HPDE6-E6E7 (cell line): ENCODE measurements around the gene ZNF524.
"Not testable (repeated sequence)": the region's sequence is repeated elsewhere in the genome, so short reads cannot be mapped to it uniquely, and the experiment has no call there.

Experiments
- DNase-seq: peaks from one replicate; pipeline ENCODE4 v3.0.0; 2011; ENCODE audit warnings: missing footprints; ENCODE audit errors: extremely low spot score

Gene ZNF524

GRCh38 chr19:55581145-55581822 is 18.8 kb upstream of the ZNF524 start:
- no peak for DNase-seq

- no peak for DNase-seq
Observed at GRCh38 chr19:55581823-55582223, 18.3 kb upstream of the ZNF524 start.

DNA sequence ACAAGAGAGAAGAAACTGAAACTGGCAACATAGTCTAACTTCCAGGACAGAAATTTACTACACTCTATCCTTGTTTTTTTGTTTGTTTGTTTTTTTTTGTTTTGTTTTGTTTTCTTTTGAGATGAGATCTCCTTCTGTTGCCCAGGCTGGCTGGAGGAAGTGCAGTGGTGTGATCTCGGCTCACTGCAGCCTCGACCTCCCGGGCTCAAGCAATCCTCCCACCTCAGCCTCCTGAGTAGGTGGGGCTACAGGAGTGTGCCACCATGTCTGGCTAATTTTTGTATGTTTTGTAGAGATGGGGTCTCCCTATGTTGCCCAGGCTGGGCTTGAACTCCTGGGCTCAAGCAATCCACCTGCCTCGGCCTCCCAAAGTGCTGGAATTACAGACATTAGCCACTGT is 17.8 kb upstream of the ZNF524 start:
- DNase-seq, result not testable (repeated sequence)

GRCh38 chr19:55583897-55584296 is 16.2 kb upstream of the ZNF524 start:
- not testable (repeated sequence) for DNase-seq

GRCh38 chr19:55584871-55585270 is 15.2 kb upstream of the ZNF524 start:
- DNase-seq, result no peak

- DNase-seq, result no peak
Observed at GRCh38 chr19:55585658-55586339, 14.3 kb upstream of the ZNF524 start.

- peak; percentile 98 for DNase-seq
Observed at GRCh38 chr19:55586976-55587668, 13.0 kb upstream of the ZNF524 start.

DNA sequence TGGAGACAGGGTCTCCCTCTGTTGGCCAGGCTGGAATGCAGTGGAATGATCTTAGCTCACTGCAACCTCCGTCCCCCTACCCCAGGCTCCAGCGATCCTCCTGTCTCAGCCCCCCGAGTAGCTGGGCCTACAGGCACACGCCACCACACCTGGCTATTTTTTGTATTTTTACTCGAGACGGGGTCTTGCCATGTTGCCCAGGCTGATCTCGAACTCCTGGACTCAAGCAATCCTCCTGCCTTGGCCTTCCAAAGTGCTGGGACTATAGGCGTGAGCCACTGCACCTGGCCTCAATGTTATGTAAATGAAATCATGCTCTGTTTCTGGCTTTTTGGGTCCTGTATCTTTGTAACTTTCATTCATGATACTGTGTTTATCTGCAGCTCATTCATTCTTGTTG is 11.3 kb upstream of the ZNF524 start:
- no peak for DNase-seq

- DNase-seq, result no peak
Observed at GRCh38 chr19:55590109-55590508, 10.0 kb upstream of the ZNF524 start.

GRCh38 chr19:55590617-55591016 is 9.5 kb upstream of the ZNF524 start:
- DNase-seq, result no peak

DNA sequence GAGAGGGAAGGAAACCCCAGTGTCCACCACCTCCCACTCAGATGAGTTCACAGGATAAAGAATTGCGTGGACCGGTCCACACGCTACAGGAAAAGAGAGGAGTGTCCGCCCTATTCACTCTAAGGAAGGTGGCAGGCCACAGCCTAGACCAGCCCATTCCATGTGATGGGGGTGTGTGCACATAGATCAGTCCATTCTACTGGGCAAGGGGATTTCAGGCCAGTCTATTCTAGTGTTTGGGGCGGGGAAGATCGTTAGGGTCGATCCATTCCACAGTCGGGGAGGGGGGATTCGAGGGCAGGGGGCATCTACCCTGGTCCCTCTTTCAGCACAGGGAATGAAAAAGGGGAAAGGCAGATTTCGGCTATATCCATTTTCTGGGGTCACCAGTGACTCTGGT is 8.5 kb upstream of the ZNF524 start:
- DNase-seq, result no peak

DNA sequence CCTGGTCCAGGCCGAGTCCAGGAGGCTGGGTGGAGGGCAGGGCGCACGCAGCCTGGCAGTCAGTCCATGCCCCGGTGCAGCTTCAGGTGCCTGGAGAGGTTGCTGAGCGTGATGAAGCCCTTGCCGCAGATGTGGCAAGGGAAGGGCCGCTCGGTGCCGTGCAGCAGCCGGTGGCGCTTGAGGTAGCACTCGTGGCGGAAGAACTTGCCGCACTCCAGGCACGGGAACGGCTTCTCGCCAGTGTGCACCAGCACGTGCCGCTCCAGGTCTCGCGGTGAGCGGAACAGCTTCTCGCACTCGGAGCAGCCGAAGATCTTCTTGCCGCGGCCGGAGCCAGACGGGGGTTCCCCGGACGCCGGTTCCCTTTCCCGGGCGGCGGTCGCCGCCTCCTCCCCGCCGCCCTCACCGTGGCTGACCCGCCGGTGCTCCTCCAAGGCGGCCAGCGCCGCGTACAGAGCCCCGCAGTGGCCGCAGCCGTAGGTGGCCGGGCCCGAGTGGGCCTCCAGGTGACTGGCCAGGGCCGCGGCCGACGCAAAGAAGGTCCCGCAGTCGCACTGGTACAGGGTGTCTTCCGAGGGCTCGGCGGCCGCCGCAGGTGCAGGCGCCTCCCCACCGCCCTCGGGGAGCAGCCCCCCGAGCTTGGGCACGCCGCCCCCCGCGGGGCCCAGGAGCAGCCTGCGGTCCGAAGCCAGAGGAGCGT is 7.5 kb upstream of the ZNF524 start:
- DNase-seq, result no peak

- DNase-seq, result no peak
Observed at GRCh38 chr19:55593096-55593772, 6.9 kb upstream of the ZNF524 start.

GRCh38 chr19:55594996-55595545 is 5.0 kb upstream of the ZNF524 start:
- no peak for DNase-seq

GRCh38 chr19:55596304-55596703 is 3.8 kb upstream of the ZNF524 start:
- no peak for DNase-seq

DNA sequence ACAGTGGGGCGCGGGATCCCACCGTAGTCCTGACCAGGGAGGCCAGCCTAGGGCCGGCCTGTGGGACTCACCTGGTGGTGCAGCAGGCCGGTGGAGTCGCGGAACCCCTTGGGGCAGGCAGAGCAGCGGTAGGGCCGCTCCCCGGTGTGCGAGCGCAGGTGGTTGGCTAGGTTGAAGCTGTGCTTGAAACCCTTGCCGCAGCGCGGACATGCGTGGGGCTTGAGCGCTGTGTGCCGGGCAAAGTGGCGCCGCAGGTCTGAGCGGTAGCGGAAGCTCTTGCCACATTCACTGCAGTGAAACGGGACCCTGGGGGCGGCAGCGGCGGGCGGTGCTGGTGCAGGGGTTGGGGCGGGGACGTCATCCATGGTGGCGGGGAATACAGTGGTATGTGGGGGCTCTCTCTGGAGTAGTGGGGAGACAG is 2.6 kb upstream of the ZNF524 start:
- DNase-seq, result no peak

DNA sequence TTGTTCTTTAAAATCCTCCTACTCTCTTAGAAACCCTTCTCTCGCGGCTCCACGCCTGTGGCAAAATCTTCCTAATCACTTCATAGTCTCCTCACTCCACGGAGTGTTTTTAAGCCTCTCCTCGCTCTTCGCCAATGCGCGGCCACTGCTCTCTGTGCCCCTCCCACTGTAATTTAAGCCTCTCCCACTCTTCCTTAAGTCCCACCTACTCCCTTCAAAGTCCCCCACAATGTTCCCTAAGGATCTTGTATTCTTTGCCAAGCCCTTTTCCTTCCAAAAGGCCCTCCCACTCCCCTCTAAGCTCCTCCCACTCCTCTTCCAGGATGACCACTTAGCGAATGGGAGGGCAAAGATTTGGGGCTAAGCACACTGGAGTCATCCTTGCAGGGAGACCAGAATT is 2.1 kb upstream of the ZNF524 start:
- DNase-seq, result no peak

DNA sequence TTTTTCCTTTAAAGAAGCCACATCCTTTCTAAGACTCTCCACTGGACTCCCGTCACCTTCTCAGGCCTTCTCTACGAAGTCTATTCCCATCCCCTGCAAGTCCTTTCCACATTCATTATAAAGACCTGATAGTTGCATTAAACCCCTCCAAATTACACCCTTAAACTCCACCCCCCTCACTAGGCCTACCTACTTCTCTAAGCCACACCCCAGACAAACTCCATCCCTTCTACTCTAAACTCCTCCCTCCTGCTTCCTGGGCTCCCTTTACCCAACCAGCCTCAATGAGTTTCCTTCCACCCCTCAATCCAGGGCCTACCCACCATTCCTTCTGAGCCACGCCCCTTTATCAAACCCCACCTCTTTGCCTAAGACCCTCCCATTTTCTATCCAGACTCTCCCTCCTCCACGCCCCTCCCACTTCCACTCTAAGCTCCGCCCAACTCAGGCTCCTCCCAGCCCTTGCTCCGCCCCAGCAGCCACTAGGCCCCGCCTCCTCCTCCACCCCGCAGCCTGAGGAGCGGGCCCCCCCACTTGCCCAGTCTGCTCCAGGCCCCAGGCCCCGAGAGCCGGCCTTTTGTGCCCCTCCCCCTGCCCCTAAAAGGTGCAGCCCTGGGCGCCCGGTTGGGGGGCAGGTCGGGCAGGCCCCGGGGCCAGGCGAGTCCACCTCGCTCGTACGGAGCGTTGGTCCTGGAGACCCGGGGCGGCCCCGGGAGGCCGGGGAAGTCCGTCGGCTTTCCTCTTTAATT is 1.2 kb upstream of the ZNF524 start:
- DNase-seq, result peak; percentile 73

- DNase-seq, result peak; percentile 73
Observed at GRCh38 chr19:55599468-55599841, 633 bp upstream of the ZNF524 start, which contains the start of gene FIZ1. Gene FIZ1, minus strand, starts transcription at chr19:55599517. Its CDS starts 1,652 bp downstream, at chr19:55597865.

DNA sequence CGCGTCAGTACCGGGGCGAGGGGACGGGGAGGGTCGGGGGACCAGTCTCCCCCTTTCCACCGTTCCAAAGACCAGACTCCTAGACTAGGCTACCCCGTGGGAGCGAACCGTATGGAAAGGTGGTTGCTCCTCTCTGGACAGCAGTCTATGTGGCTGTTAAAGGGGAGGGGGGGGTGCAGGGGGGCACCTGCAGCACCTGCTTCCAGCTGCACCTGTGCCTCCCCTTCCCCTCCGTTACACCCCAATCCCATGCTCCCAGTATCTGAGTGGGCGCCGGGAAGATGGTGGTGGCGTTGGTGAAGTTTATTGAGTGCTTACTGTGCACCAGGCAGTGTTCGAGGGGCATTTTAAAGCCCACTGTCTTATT is 557 bp downstream of the ZNF524 start:
- DNase-seq, result no peak

DNA sequence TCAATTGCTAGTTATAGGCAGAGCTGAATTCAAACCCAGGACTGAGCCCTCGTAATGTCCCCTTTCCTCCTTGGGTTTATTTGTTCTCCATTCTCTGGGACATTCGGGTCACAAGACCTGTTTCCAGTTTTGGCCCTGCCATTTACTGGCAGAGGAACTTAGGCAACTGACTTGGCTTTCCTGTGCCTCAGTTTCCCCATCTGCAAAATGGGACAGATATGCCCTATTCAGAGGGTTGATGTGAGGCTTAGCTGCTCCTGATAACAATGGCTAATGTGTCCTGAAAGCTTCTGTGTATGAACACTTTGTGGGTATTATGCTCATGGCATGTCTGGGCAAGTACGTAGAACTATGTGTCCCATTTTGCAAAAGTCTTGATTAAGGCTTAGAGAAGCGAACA is 996 bp downstream of the ZNF524 start:
- DNase-seq, result peak; percentile 59
